Liver (tissue), 9 donors: Measurements from ENCODE around the gene WDR37. TPM values are rescaled to one million over a fixed set of nuclear protein-coding genes. Genes with fewer than 3 reads are reported as not detected.

Experiments
- DNase-seq: peaks from one replicate; pipeline ENCODE4 v3.0.0-alpha.2; 2017; ENCODE audit warnings: low spot score
- H3K27ac ChIP-seq, 2 donors: one replicate each; pipeline ENCODE4 v1.7.0; 2013; ENCODE audit warnings: inconsistent platforms in 2 of 2, low read length in 2 of 2, control low read depth in 1 of 2, low read depth in 1 of 2, mild to moderate bottlenecking in 1 of 2
- H3K27me3 ChIP-seq, 4 donors: one replicate each; pipeline versions ENCODE4 v1.6.1 to v1.7.0; 2013; ENCODE audit warnings: low read length in 3 of 4, inconsistent platforms in 1 of 4, mild to moderate bottlenecking in 1 of 4, moderate library complexity in 1 of 4; ENCODE audit not compliant: control insufficient read depth in 4 of 4, insufficient read depth in 4 of 4
- H3K36me3 ChIP-seq, 4 donors: one replicate each; pipeline versions ENCODE4 v1.6.1 to v1.7.0; 2013; ENCODE audit warnings: low read length in 3 of 4, mild to moderate bottlenecking in 3 of 4, low read depth in 1 of 4, moderate library complexity in 1 of 4; ENCODE audit not compliant: control insufficient read depth in 4 of 4, insufficient read depth in 3 of 4
- H3K4me1 ChIP-seq, 4 donors: one replicate each; pipeline versions ENCODE4 v1.6.1 to v1.7.0; 2013; ENCODE audit warnings: low read length in 3 of 4, mild to moderate bottlenecking in 3 of 4, moderate library complexity in 1 of 4; ENCODE audit not compliant: control insufficient read depth in 4 of 4, insufficient read depth in 4 of 4
- H3K4me3 ChIP-seq, 3 donors: one replicate each; pipeline versions ENCODE4 v1.6.1 to v1.7.0; 2013; ENCODE audit warnings: low read length in 3 of 3, control low read depth in 1 of 3, low read depth in 1 of 3, mild to moderate bottlenecking in 1 of 3
- H3K9ac ChIP-seq, 2 donors: one replicate each; pipeline ENCODE4 v1.7.0; 2013; ENCODE audit warnings: low read length in 2 of 2, mild to moderate bottlenecking in 2 of 2, moderate library complexity in 2 of 2, control low read depth in 1 of 2, low read depth in 1 of 2
- H3K9me3 ChIP-seq, 4 donors: one replicate each; pipeline versions ENCODE4 v1.6.1 to v1.7.0; 2013; ENCODE audit warnings: low read length in 3 of 4; ENCODE audit not compliant: control insufficient read depth in 4 of 4
- EGR1 ChIP-seq, 2 donors: IDR thresholded peaks; 2 replicates each; pipeline ENCODE4 v1.6.1; 2016 to 2018; ENCODE audit warnings: antibody characterized with exemption in 2 of 2, low read depth in 2 of 2
- FOXA1 ChIP-seq: IDR thresholded peaks from 2 replicates; pipeline ENCODE4 v1.6.1; 2016; ENCODE audit warnings: antibody characterized with exemption
- FOXA2 ChIP-seq: IDR thresholded peaks from 2 replicates; pipeline ENCODE4 v1.6.1; 2016; ENCODE audit warnings: antibody characterized with exemption
- HNF4A ChIP-seq, 2 donors: conservative IDR thresholded peaks; 2 replicates each; pipeline ENCODE4 v1.6.1; 2016; ENCODE audit warnings: antibody characterized with exemption in 2 of 2, mild to moderate bottlenecking in 2 of 2
- HNF4G ChIP-seq: IDR thresholded peaks from 2 replicates; pipeline ENCODE4 v1.6.1; 2016; ENCODE audit warnings: antibody characterized with exemption
- JUND ChIP-seq, 2 donors: IDR thresholded peaks; 2 replicates each; pipeline ENCODE4 v1.6.1; 2016; ENCODE audit warnings: antibody characterized with exemption in 2 of 2
- NR2F2 ChIP-seq: IDR thresholded peaks from 2 replicates; pipeline ENCODE4 v1.6.1; 2016; ENCODE audit warnings: antibody characterized with exemption
- RAD21 ChIP-seq, 2 donors: IDR thresholded peaks; 2 replicates each; pipeline ENCODE4 v1.6.1; 2016; ENCODE audit warnings: antibody characterized with exemption in 2 of 2, mild to moderate bottlenecking in 2 of 2
- RXRA ChIP-seq, 2 donors: IDR thresholded peaks; 2 replicates each; pipeline ENCODE4 v1.6.1; 2017 to 2018; ENCODE audit warnings: antibody characterized with exemption in 2 of 2, mild to moderate bottlenecking in 1 of 2
- SP1 ChIP-seq: IDR thresholded peaks from 2 replicates; pipeline ENCODE4 v1.6.1; 2018; ENCODE audit warnings: antibody characterized with exemption, mild to moderate bottlenecking
- WGBS: extraction: QIAGEN DNeasy Blood & Tissue Kit; methylation state at CpG from one replicate; pipeline ENCODE4 v1.1.7; 2013; 5-methylcytosine and 5-hydroxymethylcytosine counted together
- polyA plus RNA-seq, 2 donors: library from polyadenylated mRNA; stranded (reverse) in 1 of 2; unstranded in 1 of 2; fragments of 200-250 nt in 1 of 2; fragments of >200 nt in 1 of 2; fragmentation: Nextera tagmentation in 1 of 2; extraction: Ambion mirVana in 1 of 2; gene quantifications; one replicate each; pipeline versions ENCODE4 v1.2.1 to v1.2.3, GENCODE V29; 2013 to 2015
- total RNA-seq, 2 donors: library from RNA; depleted of rRNA; stranded (reverse); fragments of >200 nt; gene quantifications; one replicate each; pipeline ENCODE4 v1.2.3, GENCODE V29; 2014
- TF ChIP-seq, protein P1 (sequence below): fragments of 150-350 bp; IDR thresholded peaks from 2 replicates; pipeline ENCODE4 v1.5.1; 2017; ENCODE audit warnings: improper control_type of control experiment, low read depth, low read length; ENCODE audit not compliant: missing input control
- TF ChIP-seq, protein P2 (sequence below): IDR thresholded peaks from 2 replicates; pipeline ENCODE4 v1.6.1; 2016; ENCODE audit warnings: antibody characterized with exemption
- donor health status: healthy.
- donor health status: healthy.
- donor health status: healthy.
- donor health status: healthy.
- donor health status: healthy.

The WDR37 gene
- total and polyA plus RNA-seq, 4 donors: 3.6 to 12.1 (median 5.6) TPM

DNA sequence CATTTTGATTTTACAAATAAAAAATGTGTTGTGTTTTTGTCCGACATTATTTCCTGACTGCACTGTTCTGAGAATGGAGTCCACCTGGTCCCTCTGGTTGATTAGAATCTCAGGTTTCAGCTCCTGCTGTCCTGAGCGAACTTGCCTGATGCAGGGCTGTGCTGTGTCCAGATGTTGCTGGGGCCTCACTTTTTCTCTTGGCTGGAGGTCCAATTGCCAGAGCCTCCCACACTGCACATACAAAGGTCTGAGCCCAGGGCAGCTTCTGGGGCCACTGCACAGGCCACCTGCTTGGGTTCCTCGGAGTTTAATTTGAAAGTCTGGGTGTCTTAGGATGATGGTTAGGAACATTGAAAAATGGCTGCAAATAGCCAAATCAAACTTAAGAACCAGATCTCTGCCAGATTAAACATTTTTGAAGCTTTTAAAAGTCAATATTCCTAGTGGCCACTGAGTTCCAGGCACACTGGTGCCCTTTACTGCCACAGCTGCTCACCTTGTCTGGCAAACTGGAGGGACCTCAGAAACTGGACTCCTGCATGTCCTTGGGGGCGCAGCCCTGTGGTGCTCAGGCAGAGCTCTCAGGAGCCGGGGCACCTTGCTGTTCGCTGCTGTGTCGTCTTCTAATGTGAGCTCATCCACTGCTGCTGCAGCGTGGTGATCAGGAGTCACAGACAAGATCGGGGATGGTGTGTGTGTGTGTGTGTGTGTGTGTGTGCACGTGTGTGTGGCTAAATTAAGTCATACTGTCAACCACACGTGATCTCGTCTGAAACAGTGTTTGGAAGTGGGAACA lies 75.0 kb downstream of the WDR37 start:
- H3K4me1 ChIP-seq: no peaks in the 10 kb centered on the region
- no peak overlapping the region for H3K9ac ChIP-seq
- peak; percentile 24 for DNase-seq
- H3K4me3 ChIP-seq: no peak overlapping the region
- WGBS: 97% methylated on average over 12 of the region's 12 CpGs
- no peaks in the 10 kb centered on the region for H3K27me3 ChIP-seq
- H3K9me3 ChIP-seq: no peaks in the 10 kb centered on the region
- H3K27ac ChIP-seq: no peak overlapping the region
- TF ChIP-seq FOXA2: no peak
- TF ChIP-seq, protein P1, sequence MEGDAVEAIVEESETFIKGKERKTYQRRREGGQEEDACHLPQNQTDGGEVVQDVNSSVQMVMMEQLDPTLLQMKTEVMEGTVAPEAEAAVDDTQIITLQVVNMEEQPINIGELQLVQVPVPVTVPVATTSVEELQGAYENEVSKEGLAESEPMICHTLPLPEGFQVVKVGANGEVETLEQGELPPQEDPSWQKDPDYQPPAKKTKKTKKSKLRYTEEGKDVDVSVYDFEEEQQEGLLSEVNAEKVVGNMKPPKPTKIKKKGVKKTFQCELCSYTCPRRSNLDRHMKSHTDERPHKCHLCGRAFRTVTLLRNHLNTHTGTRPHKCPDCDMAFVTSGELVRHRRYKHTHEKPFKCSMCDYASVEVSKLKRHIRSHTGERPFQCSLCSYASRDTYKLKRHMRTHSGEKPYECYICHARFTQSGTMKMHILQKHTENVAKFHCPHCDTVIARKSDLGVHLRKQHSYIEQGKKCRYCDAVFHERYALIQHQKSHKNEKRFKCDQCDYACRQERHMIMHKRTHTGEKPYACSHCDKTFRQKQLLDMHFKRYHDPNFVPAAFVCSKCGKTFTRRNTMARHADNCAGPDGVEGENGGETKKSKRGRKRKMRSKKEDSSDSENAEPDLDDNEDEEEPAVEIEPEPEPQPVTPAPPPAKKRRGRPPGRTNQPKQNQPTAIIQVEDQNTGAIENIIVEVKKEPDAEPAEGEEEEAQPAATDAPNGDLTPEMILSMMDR: no peak
- no peak for TF ChIP-seq EGR1 (IDR thresholded peaks at IDR 0.05; ENCODE audit: low read depth in 2 of 2)
- no peak for TF ChIP-seq HNF4A (conservative IDR thresholded peaks at IDR 0.05)
- TF ChIP-seq RXRA (IDR thresholded peaks at IDR 0.05): no peak
- no peak for TF ChIP-seq RAD21 (IDR thresholded peaks at IDR 0.05)
- TF ChIP-seq FOXA1: no peak
- TF ChIP-seq HNF4G: no peak
- TF ChIP-seq JUND (IDR thresholded peaks at IDR 0.05): no peak
- no peak for TF ChIP-seq NR2F2
- no peak for TF ChIP-seq SP1
- TF ChIP-seq, protein P2, sequence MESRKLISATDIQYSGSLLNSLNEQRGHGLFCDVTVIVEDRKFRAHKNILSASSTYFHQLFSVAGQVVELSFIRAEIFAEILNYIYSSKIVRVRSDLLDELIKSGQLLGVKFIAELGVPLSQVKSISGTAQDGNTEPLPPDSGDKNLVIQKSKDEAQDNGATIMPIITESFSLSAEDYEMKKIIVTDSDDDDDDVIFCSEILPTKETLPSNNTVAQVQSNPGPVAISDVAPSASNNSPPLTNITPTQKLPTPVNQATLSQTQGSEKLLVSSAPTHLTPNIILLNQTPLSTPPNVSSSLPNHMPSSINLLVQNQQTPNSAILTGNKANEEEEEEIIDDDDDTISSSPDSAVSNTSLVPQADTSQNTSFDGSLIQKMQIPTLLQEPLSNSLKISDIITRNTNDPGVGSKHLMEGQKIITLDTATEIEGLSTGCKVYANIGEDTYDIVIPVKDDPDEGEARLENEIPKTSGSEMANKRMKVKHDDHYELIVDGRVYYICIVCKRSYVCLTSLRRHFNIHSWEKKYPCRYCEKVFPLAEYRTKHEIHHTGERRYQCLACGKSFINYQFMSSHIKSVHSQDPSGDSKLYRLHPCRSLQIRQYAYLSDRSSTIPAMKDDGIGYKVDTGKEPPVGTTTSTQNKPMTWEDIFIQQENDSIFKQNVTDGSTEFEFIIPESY: no peak
- peaks cover 20 to 46% (median 25%) of the 10 kb centered on the region in 4 donors for H3K36me3 ChIP-seq

DNA sequence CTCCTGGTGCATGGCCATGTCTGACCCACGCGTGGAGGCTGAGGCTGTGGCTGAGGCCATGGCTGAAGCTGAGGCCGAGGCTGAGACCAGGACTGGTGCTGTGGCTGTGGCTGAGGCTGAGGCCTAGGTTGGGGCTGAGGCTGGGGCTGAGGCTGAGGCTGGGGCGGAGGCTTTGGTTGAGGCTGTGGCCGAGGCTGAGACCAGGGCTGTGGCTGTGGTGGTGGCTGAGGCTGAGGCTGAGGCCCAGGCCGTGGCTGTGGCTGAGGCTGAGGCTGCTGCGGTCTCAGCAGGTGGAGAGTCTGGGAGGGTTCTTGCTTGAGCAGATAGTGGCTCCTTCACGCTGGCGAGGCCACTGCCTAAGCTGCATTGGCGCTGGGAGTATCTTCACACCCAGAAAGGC lies 76.4 kb downstream of the WDR37 start:
- peaks cover 15 to 35% (median 21%) of the 10 kb centered on the region in 4 donors for H3K36me3 ChIP-seq
- 88% methylated on average over 10 of the region's 10 CpGs for WGBS
- H3K9ac ChIP-seq: no peak overlapping the region
- peak; percentile 22 for DNase-seq
- H3K27ac ChIP-seq: no peak overlapping the region
- no peaks in the 10 kb centered on the region for H3K9me3 ChIP-seq
- H3K27me3 ChIP-seq: no peaks in the 10 kb centered on the region
- no peaks in the 10 kb centered on the region for H3K4me1 ChIP-seq
- no peak overlapping the region for H3K4me3 ChIP-seq
- TF ChIP-seq FOXA2 (no peak), NR2F2 (no peak), EGR1 (IDR thresholded peaks at IDR 0.05; ENCODE audit: low read depth in 2 of 2) (no peak), HNF4G (no peak)
- TF ChIP-seq, protein P1: no peak
